ENCODE data around the gene CEP162.
"Not testable (repeated sequence)": the region's sequence is repeated elsewhere in the genome, so short reads cannot be mapped to it uniquely, and the experiment has no call there.

The CEP162 gene

GRCh38 chr6:84086056-84086455 is 141.4 kb downstream of the CEP162 start:
- DNase-seq: no peak

GRCh38 chr6:84084705-84085104 is 142.7 kb downstream of the CEP162 start:
- DNase-seq: not testable (repeated sequence)

GRCh38 chr6:84082689-84083265 is 144.7 kb downstream of the CEP162 start:
- DNase-seq: no peak

DNA sequence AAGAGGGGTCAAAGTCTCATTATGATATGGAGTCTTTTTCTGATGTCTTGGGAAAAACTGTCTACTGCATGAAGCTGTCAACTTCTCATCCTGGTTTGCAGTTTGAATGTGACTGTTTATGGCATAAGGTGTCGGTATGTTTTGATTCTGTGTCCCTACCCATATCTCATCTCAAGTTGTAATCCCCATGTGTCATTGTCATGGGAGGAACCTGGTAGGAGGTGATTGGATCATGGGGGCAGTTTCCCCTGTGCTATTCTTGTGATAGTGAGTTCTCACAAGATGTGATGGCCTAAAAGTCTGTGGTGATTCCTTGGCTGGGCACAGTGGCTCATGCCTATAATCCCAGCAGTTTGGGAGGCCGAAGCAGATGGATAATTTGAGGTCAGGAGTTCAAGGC is 146.2 kb downstream of the CEP162 start:
- no peak for DNase-seq

- DNase-seq: no peak
Observed at GRCh38 chr6:84078335-84078734, 149.1 kb downstream of the CEP162 start.

DNA sequence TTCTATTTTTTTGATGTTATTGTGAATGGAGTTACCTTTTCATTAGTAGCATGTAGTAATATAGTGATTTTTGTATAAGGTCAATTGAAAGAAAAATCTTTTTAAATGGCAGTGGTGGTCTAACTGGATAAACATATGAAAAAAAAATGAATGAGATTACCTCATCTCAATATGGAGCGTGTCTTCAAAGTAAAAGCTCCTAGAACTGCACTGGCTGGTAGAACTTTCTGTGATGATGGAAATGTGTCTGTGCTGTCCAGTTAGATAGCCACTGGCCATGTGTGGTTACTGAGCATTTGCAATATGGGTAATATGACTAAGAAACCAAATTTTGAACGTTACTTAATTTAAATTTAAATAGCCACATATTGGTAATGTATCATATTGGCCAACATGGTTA is 149.8 kb downstream of the CEP162 start:
- no peak for DNase-seq

GRCh38 chr6:84074988-84075781 is 152.3 kb downstream of the CEP162 start:
- DNase-seq: no peak
